ENCODE measurements around the gene LMX1B. TPM values are rescaled to one million over a fixed set of nuclear protein-coding genes. Genes with fewer than 3 reads are reported as not detected.

The LMX1B gene
- total and polyA plus RNA-seq, 2 donors (not counting 1 experiment from before 2014, with no cell fraction given), result not detected

- Histone ChIP-seq H4K20me1 (ENCODE audit: control insufficient read depth, extremely low read depth, insufficient read depth, low read length) (no peaks in the 10 kb centered on the region), H3K4me2 (ENCODE audit: extremely low read depth, insufficient read depth, low read length) (no peak overlapping the region), H3K9me3 (ENCODE audit: control insufficient read depth, insufficient read depth, low read depth, low read length) (no peaks in the 10 kb centered on the region), H3K36me3 (ENCODE audit: control insufficient read depth, insufficient read depth, low read length) (no peaks in the 10 kb centered on the region), H3K27ac (ENCODE audit: insufficient read depth, low read length) (no peak overlapping the region), H3K9ac (ENCODE audit: insufficient read depth, low read length) (no peak overlapping the region), H3K79me2 (ENCODE audit: control insufficient read depth, insufficient read depth, low read length) (no peaks in the 10 kb centered on the region), H3K4me1 (ENCODE audit: control insufficient read depth, extremely low read depth, insufficient read depth, low read length) (no peaks in the 10 kb centered on the region), H2AFZ (ENCODE audit: low read length) (no peak overlapping the region), H3K27me3 (ENCODE audit: control insufficient read depth, insufficient read depth, low read length) (peaks cover 10% of the 10 kb centered on the region), H3K4me3 (replicated peaks in 1 of 4; ENCODE audit: control extremely low read depth in 1 of 4, insufficient read depth in 1 of 4, low read depth in 3 of 4, low read length in 4 of 4) (no peak overlapping the region)
- peak in 1 of 2 donors; percentile 20 for DNase-seq (ENCODE audit: low read depth in 2 of 2)
- TF ChIP-seq EZH2 (IDR thresholded peaks at IDR 0.05; ENCODE audit: low read length, missing control alignments), result no peak
- TF ChIP-seq, protein P1, sequence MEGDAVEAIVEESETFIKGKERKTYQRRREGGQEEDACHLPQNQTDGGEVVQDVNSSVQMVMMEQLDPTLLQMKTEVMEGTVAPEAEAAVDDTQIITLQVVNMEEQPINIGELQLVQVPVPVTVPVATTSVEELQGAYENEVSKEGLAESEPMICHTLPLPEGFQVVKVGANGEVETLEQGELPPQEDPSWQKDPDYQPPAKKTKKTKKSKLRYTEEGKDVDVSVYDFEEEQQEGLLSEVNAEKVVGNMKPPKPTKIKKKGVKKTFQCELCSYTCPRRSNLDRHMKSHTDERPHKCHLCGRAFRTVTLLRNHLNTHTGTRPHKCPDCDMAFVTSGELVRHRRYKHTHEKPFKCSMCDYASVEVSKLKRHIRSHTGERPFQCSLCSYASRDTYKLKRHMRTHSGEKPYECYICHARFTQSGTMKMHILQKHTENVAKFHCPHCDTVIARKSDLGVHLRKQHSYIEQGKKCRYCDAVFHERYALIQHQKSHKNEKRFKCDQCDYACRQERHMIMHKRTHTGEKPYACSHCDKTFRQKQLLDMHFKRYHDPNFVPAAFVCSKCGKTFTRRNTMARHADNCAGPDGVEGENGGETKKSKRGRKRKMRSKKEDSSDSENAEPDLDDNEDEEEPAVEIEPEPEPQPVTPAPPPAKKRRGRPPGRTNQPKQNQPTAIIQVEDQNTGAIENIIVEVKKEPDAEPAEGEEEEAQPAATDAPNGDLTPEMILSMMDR (conservative IDR thresholded peaks at IDR 0.05 in 1 of 2, IDR thresholded peaks at IDR 0.05 in 1 of 2; ENCODE audit: low read depth in 1 of 2, low read length in 2 of 2), result no peak
Measured at GRCh38 chr9:126661521-126662251, 48.0 kb downstream of the LMX1B start.

DNA sequence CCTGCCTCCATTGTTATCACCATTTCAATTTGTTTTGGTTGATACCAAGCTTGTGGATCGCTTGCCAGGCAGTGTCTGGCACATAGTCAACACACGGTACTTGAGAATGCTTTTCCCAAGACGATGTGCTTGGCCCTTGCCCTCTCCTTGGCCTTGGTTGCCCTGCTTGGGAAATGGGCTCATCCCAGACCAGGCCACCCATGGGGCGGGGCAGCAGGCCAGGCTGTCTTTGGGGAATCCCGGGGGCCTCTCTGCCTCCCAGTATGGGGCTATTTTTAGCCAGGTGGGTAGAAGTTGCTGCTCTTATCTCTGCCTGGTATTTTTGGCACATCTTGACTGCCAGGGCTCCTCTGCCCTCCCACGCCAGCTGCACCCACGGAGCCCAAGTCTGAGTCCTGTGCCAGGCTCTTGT is 49.9 kb downstream of the LMX1B start:
- no peak overlapping the region for H3K9ac ChIP-seq (ENCODE audit: insufficient read depth, low read length)
- no peak for TF ChIP-seq EZH2 (IDR thresholded peaks at IDR 0.05; ENCODE audit: low read length, missing control alignments)
- TF ChIP-seq, protein P1 (conservative IDR thresholded peaks at IDR 0.05 in 1 of 2, IDR thresholded peaks at IDR 0.05 in 1 of 2; ENCODE audit: low read depth in 1 of 2, low read length in 2 of 2), result no peak
- no peaks in the 10 kb centered on the region for H3K4me1 ChIP-seq (ENCODE audit: control insufficient read depth, extremely low read depth, insufficient read depth, low read length)
- H3K9me3 ChIP-seq (ENCODE audit: control insufficient read depth, insufficient read depth, low read depth, low read length), result no peaks in the 10 kb centered on the region
- H3K27ac ChIP-seq (ENCODE audit: insufficient read depth, low read length), result no peak overlapping the region
- no peaks in the 10 kb centered on the region for H4K20me1 ChIP-seq (ENCODE audit: control insufficient read depth, extremely low read depth, insufficient read depth, low read length)
- H3K79me2 ChIP-seq (ENCODE audit: control insufficient read depth, insufficient read depth, low read length), result no peaks in the 10 kb centered on the region
- no peak overlapping the region for H3K4me2 ChIP-seq (ENCODE audit: extremely low read depth, insufficient read depth, low read length)
- no peak overlapping the region for H3K4me3 ChIP-seq (replicated peaks in 1 of 4; ENCODE audit: control extremely low read depth in 1 of 4, insufficient read depth in 1 of 4, low read depth in 3 of 4, low read length in 4 of 4)
- DNase-seq (ENCODE audit: low read depth in 2 of 2), result no peak
- H3K36me3 ChIP-seq (ENCODE audit: control insufficient read depth, insufficient read depth, low read length), result no peaks in the 10 kb centered on the region
- H3K27me3 ChIP-seq (ENCODE audit: control insufficient read depth, insufficient read depth, low read length), result peaks cover 3% of the 10 kb centered on the region
- H2AFZ ChIP-seq (ENCODE audit: low read length), result no peak overlapping the region

GRCh38 chr9:126664900-126665643 is 51.3 kb downstream of the LMX1B start:
- no peak for TF ChIP-seq EZH2 (IDR thresholded peaks at IDR 0.05; ENCODE audit: low read length, missing control alignments)
- TF ChIP-seq, protein P1 (conservative IDR thresholded peaks at IDR 0.05 in 1 of 2, IDR thresholded peaks at IDR 0.05 in 1 of 2; ENCODE audit: low read depth in 1 of 2, low read length in 2 of 2), result no peak
- H3K79me2 ChIP-seq (ENCODE audit: control insufficient read depth, insufficient read depth, low read length), result no peaks in the 10 kb centered on the region
- H4K20me1 ChIP-seq (ENCODE audit: control insufficient read depth, extremely low read depth, insufficient read depth, low read length), result no peaks in the 10 kb centered on the region
- peaks cover 3% of the 10 kb centered on the region for H3K27me3 ChIP-seq (ENCODE audit: control insufficient read depth, insufficient read depth, low read length)
- no peaks in the 10 kb centered on the region for H3K36me3 ChIP-seq (ENCODE audit: control insufficient read depth, insufficient read depth, low read length)
- H3K27ac ChIP-seq (ENCODE audit: insufficient read depth, low read length), result no peak overlapping the region
- no peak overlapping the region for H3K4me2 ChIP-seq (ENCODE audit: extremely low read depth, insufficient read depth, low read length)
- DNase-seq (ENCODE audit: low read depth in 2 of 2), result no peak
- H3K4me3 ChIP-seq (replicated peaks in 1 of 4; ENCODE audit: control extremely low read depth in 1 of 4, insufficient read depth in 1 of 4, low read depth in 3 of 4, low read length in 4 of 4), result no peak overlapping the region
- H3K9me3 ChIP-seq (ENCODE audit: control insufficient read depth, insufficient read depth, low read depth, low read length), result no peaks in the 10 kb centered on the region
- no peaks in the 10 kb centered on the region for H3K4me1 ChIP-seq (ENCODE audit: control insufficient read depth, extremely low read depth, insufficient read depth, low read length)
- no peak overlapping the region for H2AFZ ChIP-seq (ENCODE audit: low read length)
- no peak overlapping the region for H3K9ac ChIP-seq (ENCODE audit: insufficient read depth, low read length)
